Testis (tissue), 2 donors: ENCODE measurements around the gene CFAP107.

Experiments
- POLR2A ChIP-seq: fragments of 450-650 bp; IDR thresholded peaks from one replicate; pipeline ENCODE4 v1.6.1; 2017; ENCODE audit warnings: antibody characterized with exemption, mild to moderate bottlenecking, moderate library complexity
- TF ChIP-seq, protein P1 (sequence below), 3 experiments: fragments of 450-650 bp in 2 of 3; fragments of 200-600 bp in 1 of 3; sonication (generic) in 1 of 3; IDR thresholded peaks; one replicate each; pipeline ENCODE4 v1.5.1; 2016 to 2019; ENCODE audit warnings: antibody characterized with exemption in 3 of 3, mild to moderate bottlenecking in 2 of 3, moderate library complexity in 1 of 3

- TF ChIP-seq, protein P1, sequence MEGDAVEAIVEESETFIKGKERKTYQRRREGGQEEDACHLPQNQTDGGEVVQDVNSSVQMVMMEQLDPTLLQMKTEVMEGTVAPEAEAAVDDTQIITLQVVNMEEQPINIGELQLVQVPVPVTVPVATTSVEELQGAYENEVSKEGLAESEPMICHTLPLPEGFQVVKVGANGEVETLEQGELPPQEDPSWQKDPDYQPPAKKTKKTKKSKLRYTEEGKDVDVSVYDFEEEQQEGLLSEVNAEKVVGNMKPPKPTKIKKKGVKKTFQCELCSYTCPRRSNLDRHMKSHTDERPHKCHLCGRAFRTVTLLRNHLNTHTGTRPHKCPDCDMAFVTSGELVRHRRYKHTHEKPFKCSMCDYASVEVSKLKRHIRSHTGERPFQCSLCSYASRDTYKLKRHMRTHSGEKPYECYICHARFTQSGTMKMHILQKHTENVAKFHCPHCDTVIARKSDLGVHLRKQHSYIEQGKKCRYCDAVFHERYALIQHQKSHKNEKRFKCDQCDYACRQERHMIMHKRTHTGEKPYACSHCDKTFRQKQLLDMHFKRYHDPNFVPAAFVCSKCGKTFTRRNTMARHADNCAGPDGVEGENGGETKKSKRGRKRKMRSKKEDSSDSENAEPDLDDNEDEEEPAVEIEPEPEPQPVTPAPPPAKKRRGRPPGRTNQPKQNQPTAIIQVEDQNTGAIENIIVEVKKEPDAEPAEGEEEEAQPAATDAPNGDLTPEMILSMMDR (IDR thresholded peaks at IDR 0.05) = no peak
- no peak for TF ChIP-seq POLR2A
These were observed 15.8 kb upstream of the CFAP107 start for GRCh38 chr1:12730156-12730555.
